Left renal pelvis (tissue), 4 donors: ENCODE data around the gene ADAR. TPM values are rescaled to one million over a fixed set of nuclear protein-coding genes. Genes with fewer than 3 reads are reported as not detected.

ENCODE experiments used
- DNase-seq, 4 donors: peaks; one replicate each; pipeline ENCODE4 v3.0.0-alpha.2; 2013; ENCODE audit warnings: low read depth in 4 of 4, low spot score in 3 of 4
- polyA plus RNA-seq, 4 donors: library from polyadenylated mRNA; unstranded; fragments of 120-200 nt; gene quantifications; one replicate each; pipeline ENCODE4 v1.2.1, GENCODE V29; 2013; ENCODE audit not compliant: insufficient read length in 4 of 4

Gene ADAR
- polyA plus RNA-seq, 4 donors: 131 to 146 (median 142) TPM

- no peak for DNase-seq
Measured at GRCh38 chr1:154533952-154534844, 73.8 kb downstream of the ADAR start.

Other genes starting within 250 kb of the ADAR start
- gene IL6R, start 202.8 kb downstream of the ADAR start, polyA plus RNA-seq: 1 to 10 TPM; 4.6 to 6.6 (median 5.4) TPM
- gene TDRD10, start 106.0 kb downstream of the ADAR start, polyA plus RNA-seq: 1 to 10 TPM in 3 of 4 donors, under 1 TPM in 1; 0.67 to 2.6 (median 1.8) TPM
- gene SHE, start 105.8 kb downstream of the ADAR start, polyA plus RNA-seq: 10 to 100 TPM in 2 of 4 donors, 1 to 10 TPM in 2; 8.5 to 11.3 (median 10.6) TPM
- 100 to 1,000 TPM in 3 of 4 donors, 10 to 100 TPM in 1; 89.8 to 130 (median 112) TPM for gene UBE2Q1, start 49.5 kb downstream of the ADAR start, polyA plus RNA-seq
- under 1 TPM; 0.35 to 0.50 (median 0.39) TPM for gene CHRNB2, start 40.4 kb downstream of the ADAR start, polyA plus RNA-seq